Activated T-cell treated with anti-CD3 and anti-CD28 coated beads for 1 hour (primary cell): Measurements from ENCODE around the gene COL15A1.

ENCODE experiments used
- DNase-seq: peaks from one replicate; pipeline ENCODE4 v3.0.0-alpha.2; 2020; ENCODE audit warnings: low read depth

Gene COL15A1

DNA sequence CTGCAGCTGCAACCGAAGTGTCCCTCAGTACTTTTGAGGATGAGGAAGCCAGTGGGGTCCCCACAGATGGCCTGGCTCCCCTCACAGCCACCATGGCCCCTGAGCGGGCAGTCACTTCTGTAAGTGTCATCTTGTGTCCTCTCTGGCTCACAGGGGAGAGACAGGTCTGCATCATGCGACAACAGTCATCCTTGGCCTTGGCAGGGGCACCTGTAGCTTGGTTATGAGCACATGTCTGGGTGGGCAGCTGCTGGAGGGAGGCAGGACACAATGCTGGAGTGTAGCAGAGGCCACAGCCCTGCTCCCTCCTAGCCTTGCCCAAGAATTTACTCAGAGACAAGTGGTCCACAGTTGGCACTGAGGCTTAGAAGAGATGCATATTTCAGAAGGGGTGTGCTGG lies 71.7 kb downstream of the COL15A1 start:
- DNase-seq = no peak

DNA sequence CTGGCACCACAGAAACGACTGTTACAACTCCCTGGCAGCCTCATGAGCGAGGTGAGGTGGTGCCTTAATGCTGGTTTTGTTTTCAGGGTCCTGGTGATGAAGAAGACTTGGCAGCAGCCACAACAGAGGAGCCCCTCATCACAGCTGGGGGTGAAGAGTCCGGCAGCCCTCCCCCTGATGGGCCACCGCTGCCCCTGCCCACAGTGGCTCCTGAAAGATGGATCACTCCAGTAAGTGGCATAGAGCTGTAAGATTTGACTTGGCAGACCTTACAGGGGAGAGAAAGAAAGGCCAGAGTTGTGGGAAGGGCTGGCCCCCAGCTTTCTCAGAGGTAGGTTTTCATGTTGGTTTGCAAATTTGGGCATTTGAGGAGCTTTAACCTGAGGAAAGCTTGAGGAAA lies 72.2 kb downstream of the COL15A1 start:
- DNase-seq = no peak

DNA sequence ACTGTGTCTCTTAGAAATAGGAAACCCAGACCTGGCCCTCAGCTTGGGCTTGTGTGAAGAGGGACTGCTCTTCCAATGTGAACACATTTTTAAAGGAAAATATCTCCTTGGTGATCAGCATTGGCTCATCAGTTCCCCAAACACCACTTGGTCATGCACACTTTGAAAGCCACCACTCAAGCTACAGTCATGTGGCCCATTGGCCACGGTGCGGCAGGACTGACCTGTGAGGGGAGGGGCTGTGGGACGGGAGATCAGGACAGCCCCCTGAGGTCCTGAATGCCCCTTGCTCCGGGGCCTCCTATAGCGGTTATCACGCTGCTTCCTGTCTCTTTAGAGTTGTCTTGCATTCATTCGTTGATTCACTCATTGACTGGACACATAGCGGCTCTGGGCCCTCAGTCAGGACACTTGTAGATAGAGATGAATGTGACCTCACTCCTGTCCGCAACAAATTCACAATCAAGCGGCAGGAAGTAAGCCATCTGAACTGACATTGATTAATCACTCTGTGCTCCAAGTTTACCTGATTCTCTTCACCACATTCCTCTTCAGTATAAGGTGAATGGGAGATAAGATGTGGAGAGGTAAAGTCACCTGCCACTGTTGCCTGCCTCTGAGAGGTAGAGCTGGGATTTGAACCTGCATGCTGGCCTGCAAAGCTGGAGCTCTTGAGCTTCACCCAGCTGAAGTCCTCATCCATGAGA lies 73.1 kb downstream of the COL15A1 start:
- no peak for DNase-seq

DNA sequence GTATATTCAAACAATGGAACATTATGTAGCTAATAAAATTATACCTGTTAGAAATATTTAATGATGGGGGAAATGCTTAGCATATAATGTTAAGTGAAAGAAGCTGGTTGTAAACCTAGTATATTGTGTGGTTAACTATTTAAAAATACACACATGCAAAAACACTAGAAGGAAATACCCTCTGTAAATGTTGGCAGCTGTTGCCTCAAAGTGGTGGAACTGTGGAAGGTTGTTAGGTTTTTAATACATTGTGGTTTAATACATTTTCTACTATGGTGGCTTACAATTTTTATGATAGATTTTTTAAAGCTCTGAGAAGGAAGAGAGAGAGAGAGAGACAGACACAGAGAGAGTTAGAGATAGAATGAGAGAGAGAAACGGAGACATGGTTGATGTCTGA lies 74.9 kb downstream of the COL15A1 start:
- no peak for DNase-seq

DNA sequence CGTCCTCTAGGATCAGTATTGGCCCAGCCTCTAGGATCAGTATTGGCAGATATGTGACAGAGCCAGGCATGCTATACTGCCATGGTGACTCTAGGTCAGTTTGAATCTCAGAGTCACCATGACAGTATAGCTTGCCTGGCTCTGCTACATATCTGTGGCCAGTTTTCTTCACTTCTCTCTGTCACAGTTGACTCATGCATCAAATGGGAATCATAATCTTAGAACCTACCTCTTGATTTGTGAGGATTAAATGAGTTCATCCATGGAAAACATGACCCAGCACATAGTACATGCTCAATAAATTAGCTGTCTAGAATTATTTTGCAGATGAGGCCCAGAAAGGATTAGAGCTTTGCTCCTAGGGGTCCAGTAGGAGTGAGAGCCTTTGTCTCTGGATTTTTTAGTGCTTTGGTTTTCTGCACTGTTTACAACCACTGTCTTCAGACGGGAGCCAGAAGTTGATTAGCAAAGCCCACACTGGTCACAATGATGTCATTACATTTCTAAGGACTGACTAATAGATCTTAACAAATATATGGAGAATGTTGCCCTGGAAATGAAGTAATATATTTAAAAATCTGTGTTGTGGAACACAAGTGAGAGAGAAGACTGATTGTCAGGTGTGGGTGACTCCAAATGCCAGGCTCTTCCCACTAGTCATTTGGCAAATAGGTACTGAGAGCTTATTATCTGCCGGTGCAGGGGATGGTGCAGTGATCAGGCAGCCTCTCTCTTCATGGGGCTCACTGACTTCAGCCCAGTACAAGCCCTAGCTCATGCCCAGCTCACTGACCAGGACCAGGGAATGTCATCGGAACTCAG lies 76.0 kb downstream of the COL15A1 start:
- DNase-seq = no peak

DNA sequence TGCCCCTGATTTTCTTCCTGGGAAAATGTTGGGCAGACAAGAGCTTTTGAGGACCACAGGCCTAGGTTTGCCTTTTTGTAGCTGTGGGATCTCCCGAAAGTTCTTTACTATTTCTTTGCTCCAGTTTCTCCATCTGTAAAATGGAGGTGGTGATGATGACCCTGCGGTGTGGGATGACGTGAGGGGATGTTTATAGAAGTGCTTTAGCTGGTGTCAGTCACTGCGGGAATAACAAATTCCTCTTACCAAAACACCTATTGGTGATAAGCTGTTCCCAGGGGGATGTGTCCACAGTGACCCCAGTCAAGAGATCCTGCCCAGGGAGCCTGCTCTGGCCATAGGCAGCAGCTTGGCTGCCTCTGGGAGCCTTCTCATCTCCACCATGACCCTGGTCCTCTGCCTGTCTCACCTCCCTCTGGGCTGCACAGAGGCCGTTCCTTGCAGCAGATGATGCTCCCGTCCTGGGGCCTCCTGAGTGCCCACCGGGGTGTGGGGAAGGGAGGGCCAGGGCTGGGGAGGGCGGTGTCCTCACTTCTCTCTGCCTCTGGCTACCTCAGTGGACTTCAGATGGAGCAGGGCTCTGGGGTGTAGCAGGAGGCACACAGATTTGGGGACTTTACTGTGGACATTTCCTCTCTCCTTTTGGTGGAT lies 77.2 kb downstream of the COL15A1 start:
- no peak for DNase-seq

DNA sequence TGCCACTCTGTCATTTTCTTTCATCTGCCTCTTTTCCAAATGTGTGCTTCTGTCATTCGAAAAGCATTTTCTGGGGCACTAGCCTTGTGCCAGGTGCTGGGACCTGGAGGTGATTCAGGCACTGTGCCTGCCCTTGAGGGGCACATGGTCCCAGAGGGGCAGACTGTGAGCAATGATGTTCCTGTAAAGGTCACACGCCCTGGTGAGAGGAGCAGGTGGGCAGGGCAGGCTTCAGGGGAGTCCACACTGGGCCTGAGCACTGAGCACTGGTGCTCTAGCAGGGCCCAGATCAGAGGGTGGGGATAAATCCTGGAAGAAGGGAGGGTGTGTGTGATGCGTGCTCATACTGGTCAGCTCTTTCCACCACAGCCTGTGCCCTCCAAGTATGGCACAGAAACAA lies 77.8 kb downstream of the COL15A1 start:
- no peak for DNase-seq

DNA sequence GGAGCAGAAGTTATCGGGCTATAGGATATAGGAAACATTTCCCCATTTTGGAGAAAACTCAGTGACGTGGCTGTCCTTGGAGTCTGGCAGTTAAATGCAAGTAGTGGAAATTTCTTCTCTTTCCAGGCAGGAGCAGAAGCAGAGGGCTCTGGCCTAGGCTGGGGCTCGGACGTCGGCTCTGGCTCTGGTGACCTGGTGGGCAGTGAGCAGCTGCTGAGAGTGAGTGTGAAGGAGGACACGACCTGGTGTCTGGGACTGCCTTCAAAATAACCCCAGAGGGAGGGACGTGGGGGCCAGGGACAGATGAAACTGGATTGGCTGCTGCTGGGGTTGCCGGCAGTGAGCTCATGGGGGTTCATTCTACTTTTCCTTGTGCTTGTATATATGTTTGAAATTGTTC lies 79.5 kb downstream of the COL15A1 start:
- DNase-seq = no peak

DNA sequence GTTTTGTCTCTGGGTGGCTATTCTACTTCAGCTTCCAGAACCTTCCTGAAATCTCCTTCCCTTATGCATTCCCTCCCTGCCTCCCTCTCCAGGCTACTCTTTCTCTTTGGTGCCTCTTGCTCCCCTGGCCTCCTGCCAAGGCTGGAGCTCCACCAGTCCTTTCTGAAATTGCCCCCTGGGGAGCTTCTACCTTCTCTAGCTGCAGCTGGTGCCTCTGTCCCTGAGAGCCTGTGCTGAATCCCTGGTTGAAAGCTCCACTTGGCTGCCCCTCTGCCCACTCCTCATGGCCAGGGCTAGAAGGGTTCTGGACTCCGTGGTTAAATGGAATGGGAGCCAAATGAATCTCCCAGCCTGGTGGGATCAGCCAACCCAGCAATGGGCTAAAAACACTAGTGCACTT lies 80.1 kb downstream of the COL15A1 start:
- no peak for DNase-seq

DNA sequence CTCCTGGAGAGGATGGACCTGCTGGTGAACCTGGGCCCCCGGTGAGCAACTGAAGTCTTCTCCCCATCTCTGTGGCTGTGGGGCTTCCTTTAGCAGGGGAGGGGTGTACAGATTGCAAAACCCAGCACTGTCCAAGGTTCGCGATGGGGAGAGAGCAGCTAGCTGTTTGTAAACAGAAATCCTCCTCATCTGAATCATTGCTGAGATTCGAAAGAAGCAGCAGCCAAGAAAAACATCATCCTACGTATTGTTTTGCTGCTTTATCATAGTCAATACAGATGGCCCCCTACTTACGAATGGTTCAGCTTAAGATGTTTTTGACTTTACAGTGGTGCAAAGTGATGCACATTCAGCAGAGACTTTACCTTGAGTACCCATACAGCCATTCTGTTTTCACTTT lies 81.3 kb downstream of the COL15A1 start:
- DNase-seq = no peak

DNA sequence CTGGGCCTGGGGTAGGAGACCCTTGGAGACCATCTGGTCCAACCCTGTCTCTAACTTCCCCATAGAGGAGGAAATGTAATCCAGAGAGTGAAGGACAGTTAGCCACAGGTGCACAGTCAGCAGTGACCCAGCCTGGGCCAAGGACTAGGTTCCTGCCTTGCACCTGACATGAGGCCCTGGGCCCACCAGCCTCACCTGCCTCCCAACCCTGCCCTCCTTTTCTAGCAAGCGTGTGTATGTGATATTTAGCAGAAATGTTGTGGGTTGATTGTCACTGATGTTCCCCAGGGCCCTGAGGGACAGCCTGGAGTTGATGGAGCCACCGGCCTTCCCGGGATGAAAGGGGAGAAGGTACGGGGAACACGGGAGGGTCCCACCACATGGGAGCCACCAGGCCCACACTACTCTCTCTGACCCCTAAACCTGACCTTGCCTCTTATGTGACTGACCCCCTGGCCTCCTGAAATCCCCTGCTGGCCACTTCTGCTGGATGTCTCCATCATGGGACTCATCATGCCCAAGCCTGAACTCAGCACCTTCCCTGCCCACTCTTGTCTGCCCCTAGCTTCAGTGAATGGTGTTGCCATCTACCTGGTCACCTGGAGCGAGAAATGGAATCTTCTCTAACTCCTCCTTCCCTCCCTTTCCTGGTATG lies 82.0 kb downstream of the COL15A1 start:
- no peak for DNase-seq

DNA sequence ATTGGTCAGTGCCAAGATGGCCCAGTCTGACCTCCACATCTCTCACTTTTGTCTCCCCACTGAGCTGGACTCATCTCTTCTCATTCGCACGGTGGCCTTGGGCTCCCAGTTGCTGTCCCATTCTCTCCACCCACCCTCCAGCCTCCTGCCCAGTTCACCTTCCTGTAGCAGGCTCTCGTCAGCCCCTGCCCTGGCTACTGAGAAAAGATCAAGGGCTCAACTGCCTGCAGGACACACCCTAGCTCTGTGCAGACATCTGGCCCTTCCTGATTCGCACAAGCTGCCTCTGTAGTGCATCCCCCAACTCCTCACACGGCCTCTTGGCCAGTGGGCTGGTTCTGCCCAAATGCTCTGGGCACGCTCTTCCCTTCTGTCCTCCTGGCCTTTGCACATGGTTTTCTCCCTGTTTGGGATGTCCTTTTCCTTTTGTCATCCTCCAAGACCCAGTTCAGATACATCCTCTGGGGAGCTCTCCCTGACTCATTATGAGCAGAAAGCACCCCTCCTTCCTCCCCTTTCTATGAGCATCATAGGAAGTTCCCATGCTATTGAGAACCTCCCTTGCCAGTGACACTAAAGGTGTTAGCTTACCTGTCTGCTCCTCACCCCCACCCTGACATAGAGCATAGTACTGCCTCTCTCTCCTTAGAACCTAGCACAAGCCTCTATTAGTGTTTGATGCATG lies 82.7 kb downstream of the COL15A1 start:
- DNase-seq = no peak

DNA sequence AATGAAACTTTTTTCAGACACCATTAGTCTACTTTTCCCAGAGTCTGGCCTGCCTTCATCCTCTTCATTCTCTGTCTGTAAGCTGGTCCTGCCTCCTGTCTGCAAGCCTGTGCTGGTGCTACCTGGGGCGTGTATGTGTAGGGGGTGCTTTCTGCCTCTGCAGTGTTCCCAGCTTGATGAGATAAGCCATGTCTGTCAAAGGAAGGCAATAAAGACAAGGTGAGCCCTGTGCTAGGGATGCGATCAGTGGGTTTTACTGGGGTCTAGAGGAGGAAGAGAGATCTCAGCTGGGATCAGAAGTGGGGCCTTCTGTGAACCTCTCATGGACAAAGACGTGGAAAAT lies 83.2 kb downstream of the COL15A1 start:
- DNase-seq = no peak

DNA sequence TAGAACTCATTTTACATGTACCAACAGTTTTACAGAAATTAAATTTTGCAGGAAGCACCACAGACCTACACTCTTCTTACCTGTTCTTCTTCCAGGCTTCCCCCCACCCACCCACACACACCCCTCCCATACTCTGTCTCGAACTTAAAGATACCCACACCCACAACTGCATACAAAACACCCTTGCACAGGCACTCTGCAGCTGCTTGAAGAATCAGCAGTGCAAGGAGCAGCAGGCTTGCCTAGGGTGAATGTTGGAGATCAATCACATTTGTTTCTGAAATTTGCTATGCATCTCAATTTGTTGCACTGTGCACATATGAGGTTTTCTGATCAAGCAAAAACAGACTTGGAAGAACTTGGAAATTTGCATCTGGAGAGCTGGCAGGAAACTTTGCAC lies 83.7 kb downstream of the COL15A1 start:
- no peak for DNase-seq

DNA sequence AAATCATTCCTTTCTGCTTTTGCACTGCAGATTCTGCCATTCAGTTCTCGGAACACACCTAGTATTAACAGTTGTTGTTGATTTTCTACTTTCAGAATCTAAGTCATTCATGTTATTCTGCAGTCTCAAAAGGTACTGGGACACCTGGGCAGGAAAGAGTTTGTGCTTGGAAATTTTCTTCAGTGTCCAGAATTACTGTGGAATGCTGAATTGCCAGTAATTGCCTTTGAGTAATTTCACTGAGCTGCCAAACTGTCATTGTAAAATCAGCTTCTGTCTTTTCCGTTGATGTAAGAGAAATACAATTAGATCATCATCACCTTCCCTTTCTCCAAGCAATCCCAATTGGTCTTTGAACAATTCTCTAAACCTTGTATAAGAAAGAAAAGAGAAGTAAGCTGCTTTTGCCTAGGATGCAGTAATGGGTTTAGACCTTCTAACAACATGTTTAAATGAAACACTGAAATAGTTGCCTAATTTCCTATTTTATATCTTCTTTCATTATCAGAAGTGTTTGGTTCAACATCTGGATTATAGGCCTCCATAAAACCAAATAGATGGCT lies 85.5 kb downstream of the COL15A1 start:
- DNase-seq = no peak

DNA sequence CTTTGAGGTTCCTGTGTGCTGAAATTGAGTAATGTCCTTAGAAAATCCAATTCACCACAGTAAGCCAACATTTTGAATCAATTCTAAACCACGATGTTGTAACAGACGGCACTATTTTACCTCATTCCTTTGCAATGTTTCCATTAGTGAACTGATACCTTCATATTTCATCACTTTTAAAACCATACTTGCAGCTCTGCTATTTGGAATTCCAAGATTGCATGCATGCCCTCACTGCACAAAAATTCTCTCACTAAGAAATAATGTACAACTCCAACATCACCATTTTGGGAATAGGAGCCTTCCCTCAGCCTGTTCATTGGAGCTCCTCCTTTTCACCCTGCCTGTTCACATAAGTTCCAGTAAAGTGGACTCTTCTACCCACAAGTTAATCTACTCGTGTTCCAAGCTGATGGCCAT lies 86.4 kb downstream of the COL15A1 start:
- no peak for DNase-seq

DNA sequence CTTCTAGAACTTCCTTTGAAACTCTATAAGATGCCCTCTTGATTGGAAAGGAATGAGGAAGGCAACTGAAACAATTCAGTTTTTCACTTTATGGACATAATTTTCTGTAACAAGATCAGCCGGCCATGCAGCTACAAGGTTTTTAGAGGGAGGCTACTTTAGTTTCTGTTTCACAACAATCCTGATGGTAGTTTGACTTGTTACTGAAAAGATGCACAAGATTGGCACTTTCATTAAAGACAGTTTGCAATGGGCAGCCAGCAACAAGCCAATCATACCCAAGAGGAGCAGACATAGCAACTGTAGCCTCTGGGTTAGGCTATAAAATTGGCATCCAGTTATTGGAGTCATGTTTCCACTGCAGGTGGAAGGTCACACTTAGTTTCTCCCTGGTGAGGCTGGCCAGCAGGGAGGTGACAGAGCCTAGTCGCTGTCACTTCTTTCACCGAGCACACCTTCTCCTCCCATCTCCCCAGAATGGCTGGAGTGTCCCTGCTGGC lies 87.0 kb downstream of the COL15A1 start:
- no peak for DNase-seq

DNA sequence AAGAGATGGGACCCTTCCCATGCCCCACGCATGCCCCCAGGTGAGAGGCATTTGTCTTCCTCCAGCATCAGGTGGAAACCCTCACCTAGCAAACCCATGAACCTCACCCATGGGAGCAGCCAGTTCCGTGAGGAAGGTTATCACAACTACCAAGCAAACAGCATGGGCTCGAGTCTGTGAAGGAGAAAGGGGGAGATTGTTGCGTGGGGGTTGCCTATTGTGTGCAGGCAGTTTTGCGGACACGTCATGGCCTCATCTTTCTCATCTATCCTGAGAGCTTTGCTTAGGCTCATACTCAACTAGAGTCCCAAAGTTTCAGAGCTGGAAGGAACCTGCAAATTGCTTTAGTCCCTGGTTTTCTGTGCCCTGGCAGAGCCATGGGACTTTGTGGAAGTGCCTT lies 87.6 kb downstream of the COL15A1 start:
- DNase-seq = no peak

DNA sequence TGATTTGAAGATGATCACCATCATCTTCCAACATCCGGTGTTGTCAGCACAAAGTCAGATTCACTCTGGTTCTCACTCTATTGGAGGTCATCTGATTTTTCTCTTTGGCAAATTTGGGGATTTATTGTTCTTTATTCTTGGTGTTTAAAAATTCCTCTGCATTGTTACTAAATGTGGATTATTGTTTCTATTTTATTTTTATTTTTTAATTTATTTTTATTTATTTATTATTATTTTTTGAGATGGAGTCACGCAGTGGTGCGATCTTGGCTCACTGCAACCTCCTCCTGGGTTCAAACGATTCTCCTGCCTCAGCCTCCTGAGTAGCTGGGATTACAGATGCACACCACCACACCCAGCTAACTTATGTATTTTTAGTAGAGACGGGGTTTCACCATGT lies 88.3 kb downstream of the COL15A1 start:
- DNase-seq = no peak

DNA sequence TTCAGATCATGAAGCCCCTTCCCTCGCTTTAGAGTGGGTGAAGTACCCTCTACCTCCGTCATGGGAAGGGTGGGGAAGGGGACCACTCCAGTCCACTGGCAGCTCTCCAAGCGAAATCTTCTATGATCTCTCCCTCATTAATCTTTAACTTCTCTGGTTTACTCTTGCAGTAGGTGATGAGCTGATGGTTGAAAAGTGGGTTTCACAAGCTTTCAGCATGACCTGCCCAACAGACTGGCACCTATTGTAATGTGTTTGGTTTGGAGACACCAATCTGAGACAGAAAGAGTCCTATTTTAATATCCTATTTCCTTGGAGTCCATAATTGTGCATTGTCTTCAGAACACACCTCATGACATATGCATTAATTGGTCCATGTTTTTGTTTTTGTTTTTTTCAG lies 90.4 kb downstream of the COL15A1 start:
- no peak for DNase-seq

DNA sequence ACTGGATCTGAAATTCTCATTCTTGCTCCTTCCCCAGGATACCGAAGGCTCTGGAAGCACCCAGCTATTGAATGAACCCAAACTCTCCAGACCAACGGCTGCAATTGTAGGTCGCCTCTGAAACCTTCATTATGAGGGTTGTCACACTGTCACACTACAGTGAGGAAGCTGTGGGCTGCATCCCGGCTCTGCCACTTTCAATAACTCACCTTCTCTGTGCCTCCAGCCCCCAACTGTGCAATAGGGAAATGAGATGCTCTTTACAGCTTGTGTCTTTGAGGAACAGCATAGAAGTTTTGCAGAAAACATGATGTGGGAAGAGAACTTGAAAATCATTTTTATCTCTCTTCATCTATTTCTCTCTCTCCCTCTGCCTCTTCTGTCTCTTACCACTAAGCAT lies 91.6 kb downstream of the COL15A1 start:
- no peak for DNase-seq
